ENCODE data around the gene GTSE1. TPM values are rescaled to one million over a fixed set of nuclear protein-coding genes. Genes with fewer than 3 reads are reported as not detected.

The GTSE1 gene
- total RNA-seq, 1 experiment from 2014 or later, result 46.1 TPM

GRCh38 chr22:46354993-46355305, 58.3 kb downstream of the GTSE1 start:
- Histone ChIP-seq H3K4me1 (ENCODE audit: control insufficient read depth in 1 of 2, insufficient read depth in 2 of 2, low read length in 2 of 2) (peaks cover 13 to 14% of the 10 kb centered on the region in 2 experiments), H3K9ac (ENCODE audit: low read length) (no peak overlapping the region), H2AFZ (ENCODE audit: low read depth, low read length, poor library complexity, severe bottlenecking) (no peak overlapping the region), H3K27me3 (ENCODE audit: insufficient read depth, low read length) (no peaks in the 10 kb centered on the region), H4K20me1 (ENCODE audit: insufficient read depth) (peaks cover 6% of the 10 kb centered on the region; the same call in 1 of the 2 replicates), H3K4me3 (replicated peaks in 1 of 2; ENCODE audit: low read depth in 1 of 2, low read length in 2 of 2) (no peak overlapping the region), H3K4me2 (ENCODE audit: low read length) (no peak overlapping the region), H3K36me3 (ENCODE audit: control insufficient read depth in 1 of 2, insufficient read depth in 2 of 2, low read length in 2 of 2) (peaks cover 20 to 24% of the 10 kb centered on the region in 2 experiments; a peak in 3 of 4 replicates), H3K9me2 (ENCODE audit: insufficient read depth) (no peaks in the 10 kb centered on the region), H3K9me3 (ENCODE audit: control insufficient read depth in 1 of 2, insufficient read depth in 1 of 2, low read depth in 1 of 2, low read length in 2 of 2) (no peaks in the 10 kb centered on the region), H3K27ac (ENCODE audit: low read depth, low read length) (no peak overlapping the region), H3K79me2 (ENCODE audit: insufficient read depth, low read length) (peaks cover 5% of the 10 kb centered on the region; the same call in 1 of the 2 replicates)
- CTCF ChIA-PET, result interaction anchor here (0.6 to 2.2 kb wide), 5 partner anchors 13 to 209 kb away, joined by 5 to 17 read pairs (median 5); no protein-coding TSS in a partner anchor
- POLR2A ChIA-PET, result no interaction called here
- TF ChIP-seq ELF1 (IDR thresholded peaks at IDR 0.05; ENCODE audit: borderline replicate concordance, low read depth) (no peak), JUND (IDR thresholded peaks at IDR 0.05) (no peak), SIN3A (IDR thresholded peaks at IDR 0.05; ENCODE audit: low read depth) (no peak), TCF7L2 (IDR thresholded peaks at IDR 0.05; ENCODE audit: borderline replicate concordance, extremely low read depth, insufficient read depth, insufficient read length) (no peak), SRF (IDR thresholded peaks at IDR 0.05; ENCODE audit: low read depth) (no peak), ZBTB33 (IDR thresholded peaks at IDR 0.05; ENCODE audit: extremely low read depth, insufficient replicate concordance, low read length) (no peak)
- no TSS peak for BruUV-seq (replicated peaks)
- DNase-seq (ENCODE audit: low read depth, low spot score) (no peak), ATAC-seq (no peak)
- intact Hi-C loops (cut with micrococcal nuclease), result loop anchor here (1.0 kb wide), 1 partner anchor 187 kb away; no protein-coding TSS in a partner anchor
- RAD21 ChIA-PET (ENCODE audit: low non-redundant PET in 1 of 2, low total read pairs in 2 of 2, uncharacterized antibody in 2 of 2, unreplicated experiment in 2 of 2), result interaction anchor here (0.9 to 1.0 kb wide), 2 partner anchors 13 to 187 kb away, joined by 3 to 7 read pairs; no protein-coding TSS in a partner anchor
